Measurements from ENCODE around the gene PGAP3.
"Not testable (repeated sequence)": the region's sequence is repeated elsewhere in the genome, so short reads cannot be mapped to it uniquely, and the experiment has no call there.

PGAP3 gene

GRCh38 chr17:39722104-39722503, 34.2 kb upstream of the PGAP3 start:
- DNase-seq = no peak
- Mint-ChIP-seq H3K9me3 (no peaks in the 10 kb centered on the region), H3K27ac (no peak overlapping the region), H3K4me3 (no peak overlapping the region), H3K4me1 (peaks cover 13 to 22% of the 10 kb centered on the region in 2 donors), H3K27me3 (no peaks in the 10 kb centered on the region), H3K36me3 (peaks cover 25 to 26% of the 10 kb centered on the region in 2 donors)
- no peak for ATAC-seq (replicated peaks)

GRCh38 chr17:39719563-39720355, 31.9 kb upstream of the PGAP3 start:
- Mint-ChIP-seq H3K9me3 (no peaks in the 10 kb centered on the region), H3K27ac (no peak overlapping the region), H3K4me1 (peaks cover 5 to 7% of the 10 kb centered on the region in 2 donors), H3K27me3 (no peaks in the 10 kb centered on the region), H3K36me3 (peaks cover 5 to 9% of the 10 kb centered on the region in 2 donors), H3K4me3 (no peak overlapping the region)
- no peak for DNase-seq
- no peak for ATAC-seq (replicated peaks)

GRCh38 chr17:39717660-39718059, 29.8 kb upstream of the PGAP3 start:
- H3K27me3 Mint-ChIP-seq = no peaks in the 10 kb centered on the region
- H3K27ac Mint-ChIP-seq = no peak overlapping the region
- no peak overlapping the region for H3K4me3 Mint-ChIP-seq
- no peaks in the 10 kb centered on the region for H3K9me3 Mint-ChIP-seq
- peaks cover 4 to 5% of the 10 kb centered on the region in 2 donors for H3K4me1 Mint-ChIP-seq
- no peaks in the 10 kb centered on the region for H3K36me3 Mint-ChIP-seq
- ATAC-seq (replicated peaks) (no peak), DNase-seq (no peak)

- Mint-ChIP-seq H3K4me3 (no peak overlapping the region), H3K9me3 (no peaks in the 10 kb centered on the region), H3K27me3 (no peaks in the 10 kb centered on the region), H3K27ac (no peak overlapping the region), H3K36me3 (peaks cover 0 to 3% of the 10 kb centered on the region in 2 donors), H3K4me1 (peaks cover 4 to 5% of the 10 kb centered on the region in 2 donors)
- no peak for ATAC-seq (replicated peaks)
- DNase-seq = no peak
Observed at GRCh38 chr17:39716879-39717536, 29.2 kb upstream of the PGAP3 start.

GRCh38 chr17:39716073-39716818, 28.4 kb upstream of the PGAP3 start:
- Mint-ChIP-seq H3K4me3 (no peak overlapping the region), H3K36me3 (peaks cover 0 to 7% of the 10 kb centered on the region in 2 donors), H3K9me3 (no peaks in the 10 kb centered on the region), H3K27me3 (no peaks in the 10 kb centered on the region), H3K27ac (no peak overlapping the region), H3K4me1 (peaks cover 5 to 7% of the 10 kb centered on the region in 2 donors)
- DNase-seq (no peak), ATAC-seq (replicated peaks) (no peak)

GRCh38 chr17:39715375-39716072, 27.7 kb upstream of the PGAP3 start:
- ATAC-seq (replicated peaks) (no peak), DNase-seq (no peak)
- Mint-ChIP-seq H3K27ac (no peak overlapping the region), H3K4me3 (no peak overlapping the region), H3K4me1 (peaks cover 5 to 7% of the 10 kb centered on the region in 2 donors), H3K9me3 (no peaks in the 10 kb centered on the region), H3K36me3 (peaks cover 0 to 7% of the 10 kb centered on the region in 2 donors), H3K27me3 (no peaks in the 10 kb centered on the region)

- DNase-seq (no peak), ATAC-seq (replicated peaks) (no peak)
- H3K9me3 Mint-ChIP-seq = no peaks in the 10 kb centered on the region
- peaks cover 5 to 7% of the 10 kb centered on the region in 2 donors for H3K4me1 Mint-ChIP-seq
- no peak overlapping the region for H3K27ac Mint-ChIP-seq
- peaks cover 0 to 11% of the 10 kb centered on the region in 2 donors for H3K36me3 Mint-ChIP-seq
- no peak overlapping the region for H3K4me3 Mint-ChIP-seq
- H3K27me3 Mint-ChIP-seq = no peaks in the 10 kb centered on the region
Observed at GRCh38 chr17:39714234-39714633, 26.4 kb upstream of the PGAP3 start.

- no peak overlapping the region for H3K4me3 Mint-ChIP-seq
- no peak for DNase-seq
- H3K27ac Mint-ChIP-seq = no peak overlapping the region
- peaks cover 14 to 19% of the 10 kb centered on the region in 2 donors for H3K4me1 Mint-ChIP-seq
- no peak for ATAC-seq (replicated peaks)
- no peaks in the 10 kb centered on the region for H3K9me3 Mint-ChIP-seq
- peaks cover 0 to 11% of the 10 kb centered on the region in 2 donors for H3K36me3 Mint-ChIP-seq
- no peaks in the 10 kb centered on the region for H3K27me3 Mint-ChIP-seq
Observed at GRCh38 chr17:39711851-39712250, 24.0 kb upstream of the PGAP3 start.

GRCh38 chr17:39711071-39711470, 23.2 kb upstream of the PGAP3 start:
- not testable (repeated sequence) for H3K9me3 Mint-ChIP-seq; H3K27me3 Mint-ChIP-seq; H3K4me3 Mint-ChIP-seq; ATAC-seq (replicated peaks); H3K27ac Mint-ChIP-seq; DNase-seq
- Mint-ChIP-seq H3K4me1 (peaks cover 16 to 21% of the 10 kb centered on the region in 2 donors), H3K36me3 (peaks cover 0 to 11% of the 10 kb centered on the region in 2 donors)

- H3K4me1 Mint-ChIP-seq = peaks cover 16 to 21% of the 10 kb centered on the region in 2 donors
- ATAC-seq (replicated peaks) (no peak), DNase-seq (no peak)
- H3K4me3 Mint-ChIP-seq = no peak overlapping the region
- no peaks in the 10 kb centered on the region for H3K9me3 Mint-ChIP-seq
- no peaks in the 10 kb centered on the region for H3K27me3 Mint-ChIP-seq
- H3K36me3 Mint-ChIP-seq = peaks cover 0 to 11% of the 10 kb centered on the region in 2 donors
- no peak overlapping the region for H3K27ac Mint-ChIP-seq
Observed at GRCh38 chr17:39709998-39710964, 22.4 kb upstream of the PGAP3 start.

- no peaks in the 10 kb centered on the region for H3K27me3 Mint-ChIP-seq
- peak overlapping the region in 1 of 2 donors; percentile 20 for H3K4me3 Mint-ChIP-seq
- DNase-seq (no peak), ATAC-seq (replicated peaks) (no peak)
- H3K36me3 Mint-ChIP-seq = peaks cover 0 to 11% of the 10 kb centered on the region in 2 donors
- peaks cover 16 to 21% of the 10 kb centered on the region in 2 donors for H3K4me1 Mint-ChIP-seq
- H3K27ac Mint-ChIP-seq = peak overlapping the region; percentile 52
- H3K9me3 Mint-ChIP-seq = no peaks in the 10 kb centered on the region
Observed at GRCh38 chr17:39709319-39709997, 21.6 kb upstream of the PGAP3 start.

- Mint-ChIP-seq H3K4me3 (no peak overlapping the region), H3K4me1 (peaks cover 21 to 30% of the 10 kb centered on the region in 2 donors), H3K27me3 (peaks cover 3 to 7% of the 10 kb centered on the region in 2 donors), H3K36me3 (peaks cover 0 to 6% of the 10 kb centered on the region in 2 donors), H3K9me3 (no peaks in the 10 kb centered on the region), H3K27ac (no peak overlapping the region)
- ATAC-seq (replicated peaks) = peak; percentile 41 to 45
- DNase-seq = no peak
Observed at GRCh38 chr17:39706921-39707337, 19.1 kb upstream of the PGAP3 start.
